Neural cell (in vitro differentiated cells): ENCODE data around the gene DNAH10. TPM values are rescaled to one million over a fixed set of nuclear protein-coding genes. Genes with fewer than 3 reads are reported as not detected.

Experiments
- H2AFZ ChIP-seq: fragments of 200-600, 300-800 bp; sonication (generic), shearing (Covaris generic); 2 replicates; pipeline ENCODE4 v1.6.0; 2014; ENCODE audit warnings: low read depth, mild to moderate bottlenecking, antibody characterized with exemption, low read length, moderate library complexity
- H3F3A ChIP-seq: fragments of 200-600 bp; shearing (Covaris generic); 2 replicates; pipeline ENCODE4 v1.6.1; 2016; ENCODE audit warnings: mild to moderate bottlenecking, moderate library complexity, mixed read lengths, antibody characterized with exemption, low read length; ENCODE audit not compliant: insufficient read depth, poor library complexity, severe bottlenecking
- H3K27ac ChIP-seq: fragments of 200-600, 300-800 bp; sonication (generic), shearing (Covaris generic); 2 replicates; pipeline ENCODE4 v1.5.1; 2014; ENCODE audit warnings: mild to moderate bottlenecking, low read length, moderate library complexity
- H3K27me3 ChIP-seq: fragments of 300-800, 200-600 bp; sonication (generic), shearing (Covaris generic); 2 replicates; pipeline ENCODE4 v1.6.0; 2014; ENCODE audit warnings: mild to moderate bottlenecking, low read depth, low read length, moderate library complexity; ENCODE audit not compliant: insufficient read depth
- H3K36me3 ChIP-seq: fragments of 300-800, 200-600 bp; sonication (generic), shearing (Covaris generic); 2 replicates; pipeline ENCODE4 v1.5.1; 2014; ENCODE audit warnings: mild to moderate bottlenecking, antibody characterized with exemption, low read length, moderate library complexity; ENCODE audit not compliant: insufficient read depth
- H3K4me2 ChIP-seq: fragments of 300-800, 200-600 bp; sonication (generic), shearing (Covaris generic); 2 replicates; pipeline ENCODE4 v1.6.0; 2014; ENCODE audit warnings: mild to moderate bottlenecking, low read length
- H3K4me3 ChIP-seq: fragments of 300-800, 200-600 bp; sonication (generic), shearing (Covaris generic); 2 replicates; pipeline ENCODE4 v1.5.1; 2014; ENCODE audit warnings: mild to moderate bottlenecking, low read length, moderate library complexity
- H3K79me2 ChIP-seq: fragments of 200-600 bp; shearing (Covaris generic); replicated peaks from 2 replicates; pipeline ENCODE4 v1.6.0; 2014; ENCODE audit warnings: mild to moderate bottlenecking, low read length, moderate library complexity; ENCODE audit not compliant: insufficient read depth
- H3K9ac ChIP-seq: fragments of 300-800, 200-600 bp; sonication (generic), shearing (Covaris generic); 2 replicates; pipeline ENCODE4 v1.6.1; 2016; ENCODE audit warnings: mild to moderate bottlenecking, low read length, mixed read lengths
- H3K9me2 ChIP-seq: fragments of 200-600 bp; shearing (Covaris generic); 2 replicates; pipeline ENCODE4 v1.6.1; 2016; ENCODE audit warnings: mild to moderate bottlenecking, low read length, mixed read lengths; ENCODE audit not compliant: insufficient read depth
- H3K9me3 ChIP-seq: fragments of 200-600, 300-800 bp; sonication (generic), shearing (Covaris generic); 2 replicates; pipeline ENCODE4 v1.6.1; 2016; ENCODE audit warnings: mild to moderate bottlenecking, mixed run types, low read length, moderate library complexity, mixed read lengths
- H4K20me1 ChIP-seq: fragments of 200-600 bp; shearing (Covaris generic); 2 replicates; pipeline ENCODE4 v1.6.1; 2016; ENCODE audit warnings: mild to moderate bottlenecking, mixed run types; ENCODE audit not compliant: insufficient read depth
- CTCF ChIP-seq: fragments of 450-650 bp; IDR thresholded peaks from 2 replicates; pipeline ENCODE4 v1.5.1; 2014; ENCODE audit warnings: antibody characterized with exemption, mild to moderate bottlenecking, moderate library complexity; ENCODE audit not compliant: poor library complexity, severe bottlenecking
- EP300 ChIP-seq: fragments of 450-650 bp; conservative IDR thresholded peaks from 2 replicates; pipeline ENCODE4 v1.6.1; 2014; ENCODE audit warnings: antibody characterized with exemption, mild to moderate bottlenecking, moderate library complexity; ENCODE audit not compliant: poor library complexity, severe bottlenecking
- EZH2 ChIP-seq: fragments of 200-600, 300-800 bp; shearing (Covaris generic), sonication (generic); IDR thresholded peaks from 2 replicates; pipeline ENCODE4 v1.6.1; 2014; ENCODE audit warnings: antibody characterized with exemption, low read length, borderline replicate concordance, mild to moderate bottlenecking; ENCODE audit not compliant: insufficient read depth, poor library complexity, severe bottlenecking
- MXI1 ChIP-seq: fragments of 450-650 bp; conservative IDR thresholded peaks from 2 replicates; pipeline ENCODE4 v1.6.1; 2014; ENCODE audit warnings: antibody characterized with exemption, mild to moderate bottlenecking; ENCODE audit not compliant: poor library complexity, severe bottlenecking
- POLR2AphosphoS5 ChIP-seq: IDR thresholded peaks from 2 replicates; pipeline ENCODE4 v1.6.1; 2012
- RAD21 ChIP-seq: fragments of 450-650 bp; conservative IDR thresholded peaks from 2 replicates; pipeline ENCODE4 v1.6.1; 2014; ENCODE audit warnings: antibody characterized with exemption, mild to moderate bottlenecking, moderate library complexity
- REST ChIP-seq: IDR thresholded peaks from 2 replicates; pipeline ENCODE4 v1.6.1; 2012; ENCODE audit warnings: borderline replicate concordance
- SMC3 ChIP-seq: fragments of 450-650 bp; conservative IDR thresholded peaks from 2 replicates; pipeline ENCODE4 v1.6.1; 2014; ENCODE audit warnings: antibody characterized with exemption, mild to moderate bottlenecking, moderate library complexity; ENCODE audit not compliant: poor library complexity
- TAF1 ChIP-seq: IDR thresholded peaks from 2 replicates; pipeline ENCODE4 v1.6.1; 2012; ENCODE audit warnings: low read depth
- polyA plus RNA-seq: library from polyadenylated mRNA; depleted of rRNA; stranded (reverse); fragments of >200 nt; gene quantifications from 2 replicates; pipeline ENCODE4 v1.2.3, GENCODE V29; 2014

DNAH10 gene
- polyA plus RNA-seq, 1 donor from 2014 or later, result 1.9 TPM

- Histone ChIP-seq H3K4me3 (no peak overlapping the region), H3K9me2 (no peaks in the 10 kb centered on the region), H3K9me3 (no peaks in the 10 kb centered on the region), H3K79me2 (no peaks in the 10 kb centered on the region), H4K20me1 (no peaks in the 10 kb centered on the region), H2AFZ (no peak overlapping the region), H3K9ac (no peak overlapping the region), H3F3A (no peaks in the 10 kb centered on the region), H3K36me3 (peaks cover 5% of the 10 kb centered on the region), H3K4me2 (no peak overlapping the region), H3K27ac (no peak overlapping the region), H3K27me3 (no peaks in the 10 kb centered on the region)
- TF ChIP-seq EP300 (no peak), CTCF (no peak), MXI1 (no peak), POLR2AphosphoS5 (no peak), SMC3 (no peak), RAD21 (no peak), EZH2 (no peak), TAF1 (no peak), REST (no peak)
Measured at GRCh38 chr12:123733229-123733628, 28.9 kb upstream of the DNAH10 start.

GRCh38 chr12:123734268-123734667 is 27.8 kb upstream of the DNAH10 start:
- no peak overlapping the region for H3K9ac ChIP-seq

More at GRCh38 chr12:123734268-123734667, 27.8 kb upstream of the DNAH10 start:
- H3K36me3 ChIP-seq, result peaks cover 5% of the 10 kb centered on the region
- H3K27ac ChIP-seq, result no peak overlapping the region
- H3K9me2 ChIP-seq, result no peaks in the 10 kb centered on the region
- H3K4me2 ChIP-seq, result no peak overlapping the region
- no peaks in the 10 kb centered on the region for H3F3A ChIP-seq
- no peak overlapping the region for H3K4me3 ChIP-seq
- H3K27me3 ChIP-seq, result no peaks in the 10 kb centered on the region
- TF ChIP-seq EZH2 (no peak), POLR2AphosphoS5 (no peak), TAF1 (no peak), CTCF (no peak), SMC3 (no peak), EP300 (no peak), MXI1 (no peak), RAD21 (no peak), REST (no peak)
- no peaks in the 10 kb centered on the region for H3K79me2 ChIP-seq
- no peak overlapping the region for H2AFZ ChIP-seq
- no peaks in the 10 kb centered on the region for H4K20me1 ChIP-seq
- H3K9me3 ChIP-seq, result no peaks in the 10 kb centered on the region
